ENCODE measurements around the gene CACFD1. TPM values are rescaled to one million over a fixed set of nuclear protein-coding genes. Genes with fewer than 3 reads are reported as not detected.

CACFD1 gene
- total RNA-seq, 1 experiment from 2014 or later, result 22.5 TPM

DNA sequence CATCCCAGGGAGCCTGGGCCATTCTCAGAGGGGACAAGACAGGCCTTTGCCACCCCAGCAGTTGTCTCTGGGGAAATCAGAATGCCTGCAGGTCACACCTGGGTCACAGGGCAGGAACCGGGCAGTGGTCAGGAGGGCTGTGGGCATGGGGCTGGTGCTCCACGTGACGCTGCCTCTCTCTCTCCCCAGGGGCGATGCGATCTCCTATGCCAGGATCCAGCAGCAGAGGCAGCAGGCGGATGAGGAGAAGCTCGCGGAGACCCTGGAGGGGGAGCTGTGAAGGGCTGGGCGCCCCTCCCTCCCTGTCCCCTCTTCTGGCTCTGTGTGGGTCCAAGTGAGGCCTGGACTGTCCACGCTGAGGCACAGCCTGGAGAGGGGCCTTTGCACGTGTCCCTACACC is 8.6 kb downstream of the CACFD1 start:
- no peaks in the 10 kb centered on the region for H3K27me3 Mint-ChIP-seq (ENCODE audit: low read depth)
- no peak for DNase-seq (ENCODE audit: low spot score)
- H3K9me3 Mint-ChIP-seq, result no peaks in the 10 kb centered on the region
- H3K36me3 Mint-ChIP-seq, result peaks cover 4% of the 10 kb centered on the region; the same call in 1 of the 2 replicates
- CTCF ChIA-PET, result interaction anchor here (1.1 to 1.5 kb wide), 3 partner anchors 18 to 74 kb away, joined by 3 read pairs; no protein-coding TSS in a partner anchor
- no peak for ATAC-seq
- POLR2A ChIA-PET, result interaction anchor here (0.6 to 1.0 kb wide), 2 partner anchors 9 to 247 kb away, joined by 3 read pairs; partner anchors contain the start of gene CACFD1
- no peak overlapping the region for H3K27ac Mint-ChIP-seq
- TF ChIP-seq ZBTB21 (CRISPR knock-in tag; IDR thresholded peaks at IDR 0.05; ENCODE audit: borderline replicate concordance) (no peak), OVOL2 (CRISPR knock-in tag; IDR thresholded peaks at IDR 0.05; ENCODE audit: borderline replicate concordance) (no peak), ZNF121 (CRISPR knock-in tag; IDR thresholded peaks at IDR 0.05) (no peak), NR2C2 (CRISPR knock-in tag; IDR thresholded peaks at IDR 0.05) (no peak)
- TF ChIP-seq, protein P1, sequence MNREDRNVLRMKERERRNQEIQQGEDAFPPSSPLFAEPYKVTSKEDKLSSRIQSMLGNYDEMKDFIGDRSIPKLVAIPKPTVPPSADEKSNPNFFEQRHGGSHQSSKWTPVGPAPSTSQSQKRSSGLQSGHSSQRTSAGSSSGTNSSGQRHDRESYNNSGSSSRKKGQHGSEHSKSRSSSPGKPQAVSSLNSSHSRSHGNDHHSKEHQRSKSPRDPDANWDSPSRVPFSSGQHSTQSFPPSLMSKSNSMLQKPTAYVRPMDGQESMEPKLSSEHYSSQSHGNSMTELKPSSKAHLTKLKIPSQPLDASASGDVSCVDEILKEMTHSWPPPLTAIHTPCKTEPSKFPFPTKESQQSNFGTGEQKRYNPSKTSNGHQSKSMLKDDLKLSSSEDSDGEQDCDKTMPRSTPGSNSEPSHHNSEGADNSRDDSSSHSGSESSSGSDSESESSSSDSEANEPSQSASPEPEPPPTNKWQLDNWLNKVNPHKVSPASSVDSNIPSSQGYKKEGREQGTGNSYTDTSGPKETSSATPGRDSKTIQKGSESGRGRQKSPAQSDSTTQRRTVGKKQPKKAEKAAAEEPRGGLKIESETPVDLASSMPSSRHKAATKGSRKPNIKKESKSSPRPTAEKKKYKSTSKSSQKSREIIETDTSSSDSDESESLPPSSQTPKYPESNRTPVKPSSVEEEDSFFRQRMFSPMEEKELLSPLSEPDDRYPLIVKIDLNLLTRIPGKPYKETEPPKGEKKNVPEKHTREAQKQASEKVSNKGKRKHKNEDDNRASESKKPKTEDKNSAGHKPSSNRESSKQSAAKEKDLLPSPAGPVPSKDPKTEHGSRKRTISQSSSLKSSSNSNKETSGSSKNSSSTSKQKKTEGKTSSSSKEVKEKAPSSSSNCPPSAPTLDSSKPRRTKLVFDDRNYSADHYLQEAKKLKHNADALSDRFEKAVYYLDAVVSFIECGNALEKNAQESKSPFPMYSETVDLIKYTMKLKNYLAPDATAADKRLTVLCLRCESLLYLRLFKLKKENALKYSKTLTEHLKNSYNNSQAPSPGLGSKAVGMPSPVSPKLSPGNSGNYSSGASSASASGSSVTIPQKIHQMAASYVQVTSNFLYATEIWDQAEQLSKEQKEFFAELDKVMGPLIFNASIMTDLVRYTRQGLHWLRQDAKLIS (CRISPR knock-in tag; IDR thresholded peaks at IDR 0.05; ENCODE audit: borderline replicate concordance), result no peak
- 0 out of 2 replicates have a peak, but pooled peaks cover 2% of the 10 kb centered on the region for H3K4me1 Mint-ChIP-seq
- H3K4me3 Mint-ChIP-seq, result no peak overlapping the region

DNA sequence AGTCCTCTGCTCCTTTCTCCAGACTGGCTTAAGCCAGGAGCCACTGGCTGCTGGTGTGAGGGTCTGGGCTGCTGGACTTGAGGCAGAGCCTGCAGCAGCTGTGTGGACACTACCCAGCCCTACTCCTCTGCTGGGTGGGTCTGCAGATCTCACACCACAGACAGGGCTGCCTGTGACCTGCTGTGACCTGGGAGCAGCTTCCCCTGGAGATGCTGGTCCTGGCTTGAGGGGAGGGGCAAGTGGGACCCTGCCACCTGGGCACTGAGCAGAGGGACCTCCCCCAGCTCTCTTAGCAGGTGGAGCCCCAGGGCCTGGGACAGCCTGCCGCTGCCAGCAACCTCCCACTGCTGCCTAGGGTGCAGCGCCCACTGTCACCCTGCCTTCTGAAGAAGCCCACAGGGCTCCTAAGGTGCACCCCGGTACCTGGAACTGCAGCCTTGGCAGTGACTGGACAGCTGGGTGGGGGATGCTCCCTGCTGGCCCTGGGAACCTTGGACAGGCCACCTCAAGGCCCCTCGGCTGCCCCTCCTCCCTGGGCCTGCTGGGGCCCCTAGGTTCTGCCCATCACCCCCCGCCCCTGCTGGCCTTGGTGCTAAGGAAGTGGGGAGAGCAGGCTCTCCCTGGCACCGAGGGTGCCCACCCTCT is 9.1 kb downstream of the CACFD1 start:
- no peak for DNase-seq (ENCODE audit: low spot score)
- Mint-ChIP-seq H3K36me3 (peaks cover 4% of the 10 kb centered on the region; the same call in 1 of the 2 replicates), H3K4me3 (no peak overlapping the region), H3K9me3 (no peaks in the 10 kb centered on the region), H3K4me1 (0 out of 2 replicates have a peak, but pooled peaks cover 2% of the 10 kb centered on the region), H3K27me3 (ENCODE audit: low read depth) (no peaks in the 10 kb centered on the region), H3K27ac (no peak overlapping the region)
- TF ChIP-seq ZNF416 (CRISPR knock-in tag; IDR thresholded peaks at IDR 0.05) (no peak), OVOL2 (CRISPR knock-in tag; IDR thresholded peaks at IDR 0.05; ENCODE audit: borderline replicate concordance) (no peak), SMAD4 (CRISPR knock-in tag; IDR thresholded peaks at IDR 0.05) (no peak), ZNF219 (CRISPR knock-in tag; IDR thresholded peaks at IDR 0.05; ENCODE audit: borderline replicate concordance) (no peak)
- TF ChIP-seq, protein P2, sequence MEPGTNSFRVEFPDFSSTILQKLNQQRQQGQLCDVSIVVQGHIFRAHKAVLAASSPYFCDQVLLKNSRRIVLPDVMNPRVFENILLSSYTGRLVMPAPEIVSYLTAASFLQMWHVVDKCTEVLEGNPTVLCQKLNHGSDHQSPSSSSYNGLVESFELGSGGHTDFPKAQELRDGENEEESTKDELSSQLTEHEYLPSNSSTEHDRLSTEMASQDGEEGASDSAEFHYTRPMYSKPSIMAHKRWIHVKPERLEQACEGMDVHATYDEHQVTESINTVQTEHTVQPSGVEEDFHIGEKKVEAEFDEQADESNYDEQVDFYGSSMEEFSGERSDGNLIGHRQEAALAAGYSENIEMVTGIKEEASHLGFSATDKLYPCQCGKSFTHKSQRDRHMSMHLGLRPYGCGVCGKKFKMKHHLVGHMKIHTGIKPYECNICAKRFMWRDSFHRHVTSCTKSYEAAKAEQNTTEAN (CRISPR knock-in tag; IDR thresholded peaks at IDR 0.05), result no peak
- TF ChIP-seq, protein P1 (CRISPR knock-in tag; IDR thresholded peaks at IDR 0.05; ENCODE audit: borderline replicate concordance), result no peak
- TF ChIP-seq, protein P3, sequence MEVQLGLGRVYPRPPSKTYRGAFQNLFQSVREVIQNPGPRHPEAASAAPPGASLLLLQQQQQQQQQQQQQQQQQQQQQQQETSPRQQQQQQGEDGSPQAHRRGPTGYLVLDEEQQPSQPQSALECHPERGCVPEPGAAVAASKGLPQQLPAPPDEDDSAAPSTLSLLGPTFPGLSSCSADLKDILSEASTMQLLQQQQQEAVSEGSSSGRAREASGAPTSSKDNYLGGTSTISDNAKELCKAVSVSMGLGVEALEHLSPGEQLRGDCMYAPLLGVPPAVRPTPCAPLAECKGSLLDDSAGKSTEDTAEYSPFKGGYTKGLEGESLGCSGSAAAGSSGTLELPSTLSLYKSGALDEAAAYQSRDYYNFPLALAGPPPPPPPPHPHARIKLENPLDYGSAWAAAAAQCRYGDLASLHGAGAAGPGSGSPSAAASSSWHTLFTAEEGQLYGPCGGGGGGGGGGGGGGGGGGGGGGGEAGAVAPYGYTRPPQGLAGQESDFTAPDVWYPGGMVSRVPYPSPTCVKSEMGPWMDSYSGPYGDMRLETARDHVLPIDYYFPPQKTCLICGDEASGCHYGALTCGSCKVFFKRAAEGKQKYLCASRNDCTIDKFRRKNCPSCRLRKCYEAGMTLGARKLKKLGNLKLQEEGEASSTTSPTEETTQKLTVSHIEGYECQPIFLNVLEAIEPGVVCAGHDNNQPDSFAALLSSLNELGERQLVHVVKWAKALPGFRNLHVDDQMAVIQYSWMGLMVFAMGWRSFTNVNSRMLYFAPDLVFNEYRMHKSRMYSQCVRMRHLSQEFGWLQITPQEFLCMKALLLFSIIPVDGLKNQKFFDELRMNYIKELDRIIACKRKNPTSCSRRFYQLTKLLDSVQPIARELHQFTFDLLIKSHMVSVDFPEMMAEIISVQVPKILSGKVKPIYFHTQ (CRISPR knock-in tag; IDR thresholded peaks at IDR 0.05), result no peak
- TF ChIP-seq, protein P4, sequence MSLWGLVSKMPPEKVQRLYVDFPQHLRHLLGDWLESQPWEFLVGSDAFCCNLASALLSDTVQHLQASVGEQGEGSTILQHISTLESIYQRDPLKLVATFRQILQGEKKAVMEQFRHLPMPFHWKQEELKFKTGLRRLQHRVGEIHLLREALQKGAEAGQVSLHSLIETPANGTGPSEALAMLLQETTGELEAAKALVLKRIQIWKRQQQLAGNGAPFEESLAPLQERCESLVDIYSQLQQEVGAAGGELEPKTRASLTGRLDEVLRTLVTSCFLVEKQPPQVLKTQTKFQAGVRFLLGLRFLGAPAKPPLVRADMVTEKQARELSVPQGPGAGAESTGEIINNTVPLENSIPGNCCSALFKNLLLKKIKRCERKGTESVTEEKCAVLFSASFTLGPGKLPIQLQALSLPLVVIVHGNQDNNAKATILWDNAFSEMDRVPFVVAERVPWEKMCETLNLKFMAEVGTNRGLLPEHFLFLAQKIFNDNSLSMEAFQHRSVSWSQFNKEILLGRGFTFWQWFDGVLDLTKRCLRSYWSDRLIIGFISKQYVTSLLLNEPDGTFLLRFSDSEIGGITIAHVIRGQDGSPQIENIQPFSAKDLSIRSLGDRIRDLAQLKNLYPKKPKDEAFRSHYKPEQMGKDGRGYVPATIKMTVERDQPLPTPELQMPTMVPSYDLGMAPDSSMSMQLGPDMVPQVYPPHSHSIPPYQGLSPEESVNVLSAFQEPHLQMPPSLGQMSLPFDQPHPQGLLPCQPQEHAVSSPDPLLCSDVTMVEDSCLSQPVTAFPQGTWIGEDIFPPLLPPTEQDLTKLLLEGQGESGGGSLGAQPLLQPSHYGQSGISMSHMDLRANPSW (CRISPR knock-in tag; conservative IDR thresholded peaks at IDR 0.05; ENCODE audit: low read depth), result no peak
- TF ChIP-seq, protein P5, sequence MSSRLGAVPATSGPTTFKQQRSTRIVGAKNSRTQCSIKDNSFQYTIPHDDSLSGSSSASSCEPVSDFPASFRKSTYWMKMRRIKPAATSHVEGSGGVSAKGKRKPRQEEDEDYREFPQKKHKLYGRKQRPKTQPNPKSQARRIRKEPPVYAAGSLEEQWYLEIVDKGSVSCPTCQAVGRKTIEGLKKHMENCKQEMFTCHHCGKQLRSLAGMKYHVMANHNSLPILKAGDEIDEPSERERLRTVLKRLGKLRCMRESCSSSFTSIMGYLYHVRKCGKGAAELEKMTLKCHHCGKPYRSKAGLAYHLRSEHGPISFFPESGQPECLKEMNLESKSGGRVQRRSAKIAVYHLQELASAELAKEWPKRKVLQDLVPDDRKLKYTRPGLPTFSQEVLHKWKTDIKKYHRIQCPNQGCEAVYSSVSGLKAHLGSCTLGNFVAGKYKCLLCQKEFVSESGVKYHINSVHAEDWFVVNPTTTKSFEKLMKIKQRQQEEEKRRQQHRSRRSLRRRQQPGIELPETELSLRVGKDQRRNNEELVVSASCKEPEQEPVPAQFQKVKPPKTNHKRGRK (CRISPR knock-in tag; IDR thresholded peaks at IDR 0.05; ENCODE audit: borderline replicate concordance), result no peak
- no peak for ATAC-seq
- ChIA-PET POLR2A (interaction anchor here (0.6 to 1.0 kb wide), 2 partner anchors 9 to 246 kb away, joined by 3 read pairs; partner anchors contain the start of gene CACFD1), CTCF (interaction anchor here (1.1 to 1.5 kb wide), 3 partner anchors 18 to 74 kb away, joined by 3 read pairs; no protein-coding TSS in a partner anchor)

Data from WTC11 (cell line).